Measurements from ENCODE around the gene DYNLT2B. TPM values are rescaled to one million over a fixed set of nuclear protein-coding genes. Genes with fewer than 3 reads are reported as not detected.

DYNLT2B gene
- polyA plus RNA-seq, 1 donor (not counting 4 experiments of a cell fraction or from before 2014, with no cell fraction given): 40.0 TPM

GRCh38 chr3:196254376-196255283, 63.4 kb downstream of the DYNLT2B start:
- FAIRE-seq (no peak), DNase-seq (ENCODE audit: low read depth, low spot score) (no peak)
- H3K4me3 ChIP-seq (ENCODE audit: control insufficient read depth in 2 of 3, extremely low read depth in 1 of 3, insufficient read depth in 2 of 3, low read depth in 1 of 3, low read length in 3 of 3): no peak overlapping the region
- no peak overlapping the region for H3K27ac ChIP-seq (ENCODE audit: control insufficient read depth, insufficient read depth, low read length)
- no peaks in the 10 kb centered on the region for H4K20me1 ChIP-seq (ENCODE audit: control insufficient read depth, extremely low read depth, insufficient read depth, low read length)
- no peak overlapping the region for H3K4me2 ChIP-seq (ENCODE audit: control insufficient read depth, extremely low read depth, insufficient read depth, low read depth, low read length)
- H2AFZ ChIP-seq (ENCODE audit: control insufficient read depth, low read length): no peak overlapping the region
- dilution Hi-C loops (cut with MboI; ENCODE audit: extremely low pct_ligation_motif_present, low sequenced_read_pairs): loop anchor here (25.0 kb wide), 1 partner anchor 258 kb away; the partner anchor contains the start of genes RNF168 and SMCO1
- TF ChIP-seq CTCF (optimal IDR thresholded peaks at IDR 0.05 in 1 of 3, IDR thresholded peaks at IDR 0.05 in 1 of 3, conservative IDR thresholded peaks at IDR 0.05 in 1 of 3; ENCODE audit: extremely low read depth in 1 of 3, insufficient read depth in 2 of 3, low read length in 3 of 3) (no peak), EZH2 (IDR thresholded peaks at IDR 0.05; ENCODE audit: low read length) (no peak)
- no peak overlapping the region for H3K9ac ChIP-seq (ENCODE audit: control insufficient read depth, extremely low read depth, insufficient read depth, low read length)
- H3K27me3 ChIP-seq (ENCODE audit: control insufficient read depth, extremely low read depth, insufficient read depth, low read length): no peaks in the 10 kb centered on the region
- peaks cover 4 to 15% of the 10 kb centered on the region in 2 experiments for H3K36me3 ChIP-seq (ENCODE audit: control insufficient read depth in 2 of 2, extremely low read depth in 1 of 2, insufficient read depth in 2 of 2, low read length in 2 of 2)
- H3K9me3 ChIP-seq (ENCODE audit: control insufficient read depth, low read depth, low read length): no peaks in the 10 kb centered on the region
- H3K4me1 ChIP-seq (ENCODE audit: control insufficient read depth, extremely low read depth, insufficient read depth, low read length): no peaks in the 10 kb centered on the region
- peaks cover 15% of the 10 kb centered on the region for H3K79me2 ChIP-seq (ENCODE audit: control insufficient read depth, insufficient read depth, low read length)
- no peaks in the 10 kb centered on the region for H3K9me1 ChIP-seq (ENCODE audit: control insufficient read depth, extremely low read depth, insufficient read depth, low read length)

GRCh38 chr3:196251918-196252317, 66.1 kb downstream of the DYNLT2B start:
- dilution Hi-C loops (cut with MboI; ENCODE audit: extremely low pct_ligation_motif_present, low sequenced_read_pairs): loop anchor here (25.0 kb wide), 1 partner anchor 260 kb away; the partner anchor contains the start of genes RNF168 and SMCO1
- H3K27me3 ChIP-seq (ENCODE audit: control insufficient read depth, extremely low read depth, insufficient read depth, low read length): no peaks in the 10 kb centered on the region
- H3K27ac ChIP-seq (ENCODE audit: control insufficient read depth, insufficient read depth, low read length): no peak overlapping the region
- H3K4me2 ChIP-seq (ENCODE audit: control insufficient read depth, extremely low read depth, insufficient read depth, low read depth, low read length): no peak overlapping the region
- no peak for DNase-seq (ENCODE audit: low read depth, low spot score)
- H3K9me1 ChIP-seq (ENCODE audit: control insufficient read depth, extremely low read depth, insufficient read depth, low read length): no peaks in the 10 kb centered on the region
- H2AFZ ChIP-seq (ENCODE audit: control insufficient read depth, low read length): no peak overlapping the region
- no peaks in the 10 kb centered on the region for H4K20me1 ChIP-seq (ENCODE audit: control insufficient read depth, extremely low read depth, insufficient read depth, low read length)
- no peak for FAIRE-seq
- no peaks in the 10 kb centered on the region for H3K9me3 ChIP-seq (ENCODE audit: control insufficient read depth, low read depth, low read length)
- peaks cover 20% of the 10 kb centered on the region for H3K79me2 ChIP-seq (ENCODE audit: control insufficient read depth, insufficient read depth, low read length)
- H3K4me1 ChIP-seq (ENCODE audit: control insufficient read depth, extremely low read depth, insufficient read depth, low read length): no peaks in the 10 kb centered on the region
- TF ChIP-seq EZH2 (IDR thresholded peaks at IDR 0.05; ENCODE audit: low read length): no peak
- no peak for TF ChIP-seq CTCF (optimal IDR thresholded peaks at IDR 0.05 in 1 of 3, IDR thresholded peaks at IDR 0.05 in 1 of 3, conservative IDR thresholded peaks at IDR 0.05 in 1 of 3; ENCODE audit: extremely low read depth in 1 of 3, insufficient read depth in 2 of 3, low read length in 3 of 3)
- no peak overlapping the region for H3K9ac ChIP-seq (ENCODE audit: control insufficient read depth, extremely low read depth, insufficient read depth, low read length)
- H3K36me3 ChIP-seq (ENCODE audit: control insufficient read depth in 2 of 2, extremely low read depth in 1 of 2, insufficient read depth in 2 of 2, low read length in 2 of 2): peaks cover 16 to 24% of the 10 kb centered on the region in 2 experiments
- H3K4me3 ChIP-seq (ENCODE audit: control insufficient read depth in 2 of 3, extremely low read depth in 1 of 3, insufficient read depth in 2 of 3, low read depth in 1 of 3, low read length in 3 of 3): no peak overlapping the region

All from keratinocyte (primary cell).